GM21367 (cell line): Measurements from ENCODE around the gene SOCS3.

Experiments used
- ATAC-seq: cut with Tn5 transposase; IDR thresholded peaks from one replicate; pipeline ENCODE4 v1.9.1; 2021; ENCODE audit not compliant: unreplicated experiment

SOCS3 gene

DNA sequence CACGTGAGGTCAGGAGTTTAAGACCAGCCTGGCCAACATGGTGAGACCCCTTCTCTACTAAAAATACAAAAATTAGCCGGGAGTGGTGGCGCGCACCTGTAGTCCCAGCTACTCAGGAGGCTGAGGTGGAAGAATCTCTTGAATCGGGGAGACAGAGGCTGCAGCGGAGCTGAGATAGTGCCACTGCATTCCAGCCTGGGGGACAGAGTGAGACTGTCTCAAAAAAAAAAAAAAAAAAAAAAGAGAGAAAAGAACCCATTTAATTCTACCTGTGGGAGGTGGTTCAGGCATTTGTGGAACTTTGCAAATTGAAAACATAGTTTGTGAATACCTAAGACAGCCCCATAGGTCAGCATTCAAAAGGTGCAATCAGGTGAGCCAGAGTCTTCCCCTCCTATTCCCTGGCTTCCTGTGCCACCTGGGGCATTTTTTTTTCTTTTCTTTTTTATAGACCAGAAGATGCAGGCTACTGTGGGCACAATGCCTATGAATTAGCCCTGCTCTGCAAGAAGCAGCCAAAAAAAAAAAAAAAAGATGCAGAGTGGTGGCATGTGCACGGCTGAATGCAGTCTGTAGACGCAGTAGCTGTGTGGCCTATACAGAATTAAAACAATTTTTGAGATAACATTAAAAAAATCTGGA is 9.1 kb upstream of the SOCS3 start:
- ATAC-seq, result no peak

DNA sequence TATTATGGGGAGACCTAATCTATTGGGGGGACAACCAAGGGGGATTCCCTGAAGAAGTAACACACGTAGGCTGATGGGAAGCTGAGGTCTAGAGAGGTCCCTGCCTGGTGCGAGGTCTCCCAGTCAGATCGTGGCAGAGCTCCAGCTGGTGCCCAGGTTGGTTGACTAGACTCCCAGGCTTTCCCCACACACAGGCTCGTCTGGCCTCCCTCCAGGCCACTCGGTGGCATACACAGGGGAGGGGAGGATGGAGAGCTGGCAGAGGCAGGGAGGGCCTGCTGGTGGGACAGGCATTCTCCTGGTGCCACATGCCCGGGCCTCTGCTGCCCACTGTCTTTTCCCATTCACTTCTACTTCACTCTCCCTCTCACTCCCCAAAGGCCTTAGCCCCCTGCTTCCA is 8.5 kb upstream of the SOCS3 start:
- no peak for ATAC-seq

DNA sequence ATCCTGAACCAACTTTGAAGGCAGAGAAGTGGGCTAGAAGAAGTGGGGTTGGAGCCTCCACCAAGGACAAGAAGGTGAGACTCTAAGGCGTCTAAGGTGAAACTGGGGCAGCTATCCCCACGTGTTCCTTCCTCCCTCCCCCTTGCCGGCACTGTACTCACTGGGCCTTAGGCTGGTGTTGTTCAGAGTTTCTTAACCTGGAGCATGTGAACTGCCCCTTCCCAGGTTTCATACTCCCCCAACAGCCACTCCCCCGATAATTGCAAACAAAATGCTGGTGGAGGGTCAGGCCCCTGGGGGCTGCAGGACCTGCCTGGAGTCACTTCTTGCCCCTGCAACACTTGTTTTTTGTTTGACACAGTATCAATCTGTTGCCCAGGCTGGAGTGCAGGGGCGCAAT is 7.3 kb upstream of the SOCS3 start:
- no peak for ATAC-seq

DNA sequence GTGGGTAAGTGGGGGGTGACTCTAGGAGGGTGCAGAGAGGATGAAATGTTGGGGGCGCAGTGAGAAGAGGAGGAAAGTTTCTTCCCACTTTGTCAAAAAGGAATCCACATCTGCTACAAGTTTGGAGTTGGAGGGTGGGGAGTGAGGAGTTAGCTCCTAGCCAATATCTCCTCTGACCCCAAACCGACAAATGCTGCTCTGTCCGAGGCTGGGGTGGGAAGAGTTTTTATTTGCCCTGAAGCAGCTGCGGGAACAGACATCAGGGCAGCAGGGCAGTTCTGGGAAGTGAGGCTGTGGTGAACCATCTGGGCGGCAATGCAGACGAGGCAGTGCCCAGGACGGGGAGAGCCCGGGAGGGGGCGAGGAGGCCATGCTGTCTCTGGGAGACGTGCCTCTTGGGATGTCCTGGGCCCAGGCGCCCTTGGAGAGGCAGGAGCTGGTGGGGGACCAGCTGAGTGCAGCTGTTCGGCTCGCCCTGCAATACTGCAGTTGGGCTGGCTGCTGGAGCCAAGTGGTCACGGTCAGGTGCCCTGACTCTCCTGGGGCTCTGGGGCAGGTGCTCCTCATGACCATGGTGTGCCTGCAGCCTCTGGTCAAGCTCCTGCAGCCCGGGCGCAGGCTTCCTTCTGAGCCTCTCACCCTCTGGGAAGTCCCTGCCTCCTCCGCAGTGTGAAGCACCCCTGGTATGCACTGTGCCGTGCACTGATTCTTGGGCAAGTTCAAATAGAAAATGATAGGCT is 6.4 kb upstream of the SOCS3 start:
- ATAC-seq, result no peak

DNA sequence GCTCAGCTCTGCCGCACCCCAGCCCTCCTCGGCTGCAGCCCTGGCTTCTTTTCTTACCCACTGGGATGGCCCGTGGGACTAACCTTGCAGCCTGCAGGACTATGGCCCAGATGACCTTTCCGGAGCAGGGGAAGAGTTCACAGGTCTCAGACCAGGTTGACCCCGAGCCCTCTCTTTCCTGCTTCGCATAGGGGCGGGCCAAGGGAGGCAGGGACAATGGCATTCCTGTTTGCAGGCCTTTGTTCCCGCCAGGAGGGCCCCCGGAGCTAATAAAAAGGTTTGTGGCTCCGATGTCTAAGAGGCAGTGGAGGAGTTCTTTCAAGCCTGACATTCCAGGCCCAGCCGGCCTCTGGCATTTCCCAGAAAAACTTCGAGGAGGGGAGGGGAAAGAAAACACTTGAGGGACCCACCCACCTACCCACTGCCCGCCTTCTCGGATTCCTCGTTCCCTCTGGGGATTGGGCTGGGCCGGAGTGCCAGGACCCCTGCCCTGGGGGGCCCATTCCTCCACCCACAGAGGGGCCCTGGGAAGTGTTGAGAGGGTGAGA is 5.8 kb upstream of the SOCS3 start:
- no peak for ATAC-seq

DNA sequence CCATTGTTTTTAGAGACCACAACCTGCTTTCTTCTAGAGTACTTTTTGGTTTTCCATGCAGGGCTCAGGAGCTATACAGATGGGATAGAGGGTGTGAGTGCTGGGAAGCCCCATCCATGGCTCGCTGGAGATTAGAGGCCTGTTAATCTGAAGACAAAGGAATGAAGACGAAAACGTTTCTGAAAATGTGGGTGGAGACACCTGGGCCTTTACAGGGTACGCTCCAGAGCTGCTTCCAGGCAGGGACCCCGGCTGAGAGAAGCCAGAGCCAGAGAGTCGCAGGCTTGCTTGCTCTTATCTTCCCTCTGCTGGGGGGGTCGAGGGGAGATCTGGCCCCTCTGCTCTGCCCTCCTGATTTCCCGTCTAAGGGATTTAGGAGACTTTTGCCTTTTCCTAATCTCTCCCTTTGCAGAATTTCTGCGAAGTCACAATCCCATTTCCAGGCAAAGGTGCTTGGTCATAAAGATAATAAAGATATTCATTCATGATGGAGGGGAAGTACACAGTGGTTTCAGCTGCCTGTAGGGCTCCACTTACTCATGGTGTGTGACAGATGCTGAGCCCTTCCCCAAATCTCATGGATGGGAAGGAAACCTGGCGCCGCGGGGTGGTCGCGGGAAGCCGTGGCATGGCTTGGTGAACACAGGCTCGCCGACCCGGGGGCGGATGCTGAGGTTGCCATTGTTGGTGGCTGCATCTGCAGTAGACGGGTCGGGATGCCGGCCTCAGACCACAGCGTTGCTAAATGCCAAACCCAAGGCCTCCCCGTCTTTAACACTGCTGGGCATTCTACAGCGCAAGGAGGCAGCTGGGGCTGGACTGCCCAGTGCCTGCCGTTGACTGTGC is 4.8 kb upstream of the SOCS3 start:
- ATAC-seq, result no peak

DNA sequence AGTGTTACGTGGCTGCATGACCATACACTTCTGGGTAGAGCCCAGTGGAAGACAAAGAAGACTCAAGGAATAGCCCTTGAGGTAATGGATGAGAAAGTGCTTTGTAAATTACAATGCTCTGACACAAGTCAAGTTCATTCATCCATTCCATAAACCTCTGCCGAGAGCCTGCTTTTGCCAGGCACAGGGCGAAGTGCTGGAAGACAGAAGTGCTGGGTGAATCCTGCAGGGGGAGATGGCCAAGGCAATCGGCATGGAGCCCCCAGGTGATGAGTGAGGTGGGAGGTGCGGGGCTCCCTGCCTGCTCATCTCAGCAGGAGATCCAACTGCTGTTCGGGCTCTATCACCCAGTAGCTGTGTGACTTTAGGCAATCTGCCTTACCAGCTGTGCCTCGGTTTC is 2.8 kb upstream of the SOCS3 start:
- ATAC-seq, result no peak

DNA sequence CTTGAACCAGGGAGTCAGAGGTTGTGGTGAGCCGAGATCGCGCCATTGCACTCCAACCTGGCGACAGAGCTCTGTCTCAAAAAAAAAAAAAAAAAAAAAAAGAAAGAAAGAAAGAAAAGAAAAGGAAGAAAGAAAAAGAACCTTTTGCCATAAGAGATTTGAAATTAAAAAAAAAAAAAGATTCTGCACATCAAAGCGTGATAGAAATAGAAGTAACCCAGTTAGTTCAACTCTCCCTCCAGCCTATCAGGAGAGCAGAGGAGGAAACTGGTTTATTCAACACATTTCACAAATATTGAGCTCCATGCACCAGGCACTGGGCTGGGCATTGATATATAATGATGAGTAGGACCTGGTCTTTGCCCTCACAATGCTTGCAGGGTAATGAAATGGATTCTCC is 2.4 kb upstream of the SOCS3 start:
- ATAC-seq, result no peak

DNA sequence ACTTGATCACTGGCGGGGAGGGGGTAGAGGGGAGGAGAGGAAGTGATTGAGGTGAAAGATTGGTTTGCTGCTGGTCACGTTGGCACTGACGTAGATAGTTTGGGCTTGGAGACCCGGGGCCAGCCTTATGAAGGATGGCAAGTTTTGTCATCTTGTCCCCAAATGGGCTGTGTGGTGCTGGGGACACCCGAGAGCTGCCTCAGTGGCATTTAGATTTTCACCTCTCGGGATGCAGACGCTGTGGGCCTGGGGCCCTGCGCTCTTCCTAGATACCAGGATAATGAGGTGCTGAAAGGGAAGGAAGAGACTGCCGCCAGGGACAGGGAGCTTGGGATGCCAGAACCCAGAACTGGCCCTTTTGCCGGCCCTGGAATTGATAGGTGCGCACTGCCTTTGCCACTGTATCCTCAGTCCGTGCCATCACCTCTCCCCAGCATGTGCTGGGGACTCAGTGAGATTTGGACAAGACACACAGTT is 1.4 kb upstream of the SOCS3 start:
- no peak for ATAC-seq

DNA sequence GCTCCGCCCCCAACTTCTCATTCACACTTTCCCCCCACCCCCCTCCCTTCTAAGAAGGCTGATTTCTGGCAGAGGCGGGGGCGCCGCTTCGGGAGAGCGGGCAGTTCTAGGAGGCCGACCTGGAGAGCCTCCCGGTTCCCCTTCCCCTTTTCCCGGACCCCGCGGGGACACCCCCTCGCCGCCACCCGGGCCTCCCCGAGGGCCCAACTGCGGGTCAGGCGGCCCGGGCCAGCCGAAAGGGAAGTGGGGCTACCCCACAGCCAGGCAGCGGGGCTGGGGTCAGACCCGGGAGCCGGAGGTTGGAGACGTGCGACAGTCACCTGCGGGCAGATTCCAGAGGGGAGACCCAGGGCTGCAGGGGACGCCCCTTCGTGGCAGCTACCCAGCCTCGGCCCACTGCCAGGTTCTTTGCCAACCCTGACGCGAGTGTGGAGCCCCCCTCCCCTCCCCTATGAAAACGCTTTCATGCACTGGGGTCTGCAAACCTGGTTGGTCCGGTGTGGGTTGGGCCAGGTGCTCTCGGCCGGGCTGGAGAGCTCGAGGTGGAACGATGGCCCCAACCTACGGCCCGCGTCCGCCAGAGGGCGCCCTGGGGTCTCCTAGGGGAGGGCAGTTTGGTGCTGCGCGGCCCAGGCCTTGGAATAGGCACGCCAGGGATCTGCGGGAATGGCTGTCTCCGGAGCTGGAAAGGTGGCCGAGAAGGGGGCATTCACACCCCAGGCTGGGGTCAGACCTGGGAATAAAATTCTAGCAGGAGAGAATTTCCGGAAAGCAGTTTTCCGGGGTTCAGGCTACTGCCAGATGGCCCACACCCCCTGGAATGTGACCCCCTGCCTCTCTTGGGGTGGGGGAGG is 721 bp upstream of the SOCS3 start:
- ATAC-seq, result no peak

DNA sequence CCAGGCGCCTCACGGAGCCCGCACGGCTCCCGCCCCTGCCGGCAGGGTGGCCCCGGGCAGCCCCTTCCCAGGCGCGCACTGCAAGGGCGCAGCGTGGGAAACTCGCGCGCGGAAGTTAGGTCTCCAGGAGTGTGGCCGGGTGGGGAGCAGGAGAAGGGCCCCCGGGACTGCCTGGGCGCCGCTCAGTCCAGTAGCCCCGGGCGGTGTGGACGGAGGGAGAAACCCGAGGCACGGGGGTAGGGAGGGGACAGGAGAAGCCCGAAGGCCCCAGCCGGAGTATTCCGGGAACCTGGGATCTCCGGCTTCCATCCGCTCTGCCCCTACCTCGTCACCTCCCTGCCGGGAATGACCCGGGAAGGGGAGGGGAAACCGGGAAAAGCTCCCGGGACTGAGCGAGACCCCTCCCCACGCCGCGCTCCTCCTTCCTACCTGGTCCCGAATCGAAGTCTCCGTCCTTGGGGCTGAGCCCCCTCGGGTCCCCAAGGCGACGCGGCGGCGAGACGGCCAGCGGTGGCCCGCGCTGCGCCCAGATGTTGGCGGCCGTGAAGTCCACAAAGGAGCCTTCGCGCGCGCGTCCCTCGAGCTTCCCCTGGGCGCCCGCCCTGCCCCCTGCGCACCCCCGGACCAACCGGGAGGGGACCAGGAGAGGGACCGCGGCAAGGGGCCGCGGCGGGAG is 418 bp downstream of the SOCS3 start:
- ATAC-seq, result no peak

DNA sequence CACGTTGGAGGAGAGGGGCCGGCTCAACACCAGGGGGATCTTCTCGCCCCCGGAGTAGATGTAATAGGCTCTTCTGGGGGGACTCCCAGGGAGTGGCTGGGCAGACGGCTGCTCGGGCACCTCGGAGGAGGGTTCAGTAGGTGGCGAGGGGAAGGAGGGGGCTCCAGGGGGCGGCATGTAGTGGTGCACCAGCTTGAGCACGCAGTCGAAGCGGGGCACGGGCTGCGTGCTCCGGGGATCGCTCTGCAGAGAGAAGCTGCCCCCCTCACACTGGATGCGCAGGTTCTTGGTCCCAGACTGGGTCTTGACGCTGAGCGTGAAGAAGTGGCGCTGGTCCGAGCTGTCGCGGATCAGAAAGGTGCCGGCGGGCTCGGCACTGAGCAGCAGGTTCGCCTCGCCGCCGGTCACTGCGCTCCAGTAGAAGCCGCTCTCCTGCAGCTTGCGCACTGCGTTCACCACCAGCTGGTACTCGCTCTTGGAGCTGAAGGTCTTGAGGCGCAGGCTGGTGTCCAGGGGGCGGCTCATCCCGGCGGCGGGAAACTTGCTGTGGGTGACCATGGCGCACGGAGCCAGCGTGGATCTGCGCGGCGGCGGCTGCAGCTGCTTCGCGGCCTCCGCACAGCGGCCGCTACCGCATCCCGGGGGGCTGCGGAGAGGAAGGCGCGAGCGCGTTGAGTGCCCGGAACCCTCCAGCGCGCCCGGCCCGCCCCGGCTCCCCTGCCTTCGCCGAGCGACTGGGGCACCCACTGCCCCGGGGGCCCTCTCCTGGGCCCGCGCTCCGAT is 1.1 kb downstream of the SOCS3 start:
- no peak for ATAC-seq

DNA sequence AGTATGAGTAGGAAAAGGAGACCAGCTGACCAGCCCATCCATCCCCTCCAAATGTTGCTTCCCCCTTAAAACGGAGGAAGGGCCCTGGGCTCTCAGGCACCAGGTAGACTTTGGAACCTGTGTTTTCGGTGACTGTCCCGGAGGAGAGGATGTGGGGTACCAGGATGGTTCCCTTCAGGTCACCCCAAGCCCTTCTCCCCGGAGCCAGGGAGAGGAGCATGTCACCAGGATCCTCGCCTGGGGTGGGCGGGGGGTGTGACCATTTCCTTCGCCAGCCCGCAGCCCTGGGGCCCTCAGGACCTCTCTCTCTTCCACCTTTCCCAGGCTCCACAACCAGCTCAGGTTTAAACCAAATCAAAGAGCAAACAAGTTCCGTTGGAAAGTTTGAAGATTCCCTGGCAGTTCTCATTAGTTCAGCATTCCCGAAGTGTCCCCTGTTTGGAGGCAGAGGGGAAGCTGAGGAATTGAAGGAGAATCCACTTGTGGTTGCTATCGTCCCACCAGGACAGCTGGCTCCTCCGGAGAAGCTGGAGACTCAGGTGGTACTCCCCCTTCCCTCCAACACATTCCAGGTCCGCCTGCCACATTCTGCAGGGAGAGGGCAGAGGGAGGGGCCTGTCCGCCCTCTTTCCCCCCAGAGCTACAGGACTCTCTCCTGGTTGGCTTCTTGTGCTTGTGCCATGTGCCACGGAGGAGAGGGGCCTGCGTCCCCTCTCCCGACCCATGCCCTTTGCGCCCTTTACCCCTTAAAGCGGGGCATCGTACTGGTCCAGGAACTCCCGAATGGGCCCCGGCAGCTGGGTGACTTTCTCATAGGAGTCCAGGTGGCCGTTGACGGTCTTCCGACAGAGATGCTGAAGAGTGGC is 2.0 kb downstream of the SOCS3 start:
- no peak for ATAC-seq

DNA sequence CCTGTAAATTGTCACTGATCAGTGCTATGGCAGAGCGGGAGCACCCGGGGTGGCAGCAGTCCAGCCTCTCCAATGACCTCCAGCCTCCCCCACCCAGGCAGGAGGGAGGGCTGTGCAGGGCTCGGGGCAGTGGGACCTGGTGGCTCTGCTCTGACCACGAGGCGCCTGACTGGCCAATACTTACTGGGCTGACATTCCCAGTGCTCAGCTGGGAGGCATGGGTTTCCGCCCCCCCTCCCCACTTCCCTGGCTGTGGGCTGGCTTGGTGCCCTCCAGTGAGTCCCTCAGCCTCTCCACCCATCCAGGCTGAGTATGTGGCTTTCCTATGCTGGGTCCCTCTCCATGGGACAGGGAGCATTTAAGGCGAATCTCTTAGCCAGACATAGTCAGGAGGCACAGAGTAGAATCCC is 2.7 kb downstream of the SOCS3 start:
- no peak for ATAC-seq

DNA sequence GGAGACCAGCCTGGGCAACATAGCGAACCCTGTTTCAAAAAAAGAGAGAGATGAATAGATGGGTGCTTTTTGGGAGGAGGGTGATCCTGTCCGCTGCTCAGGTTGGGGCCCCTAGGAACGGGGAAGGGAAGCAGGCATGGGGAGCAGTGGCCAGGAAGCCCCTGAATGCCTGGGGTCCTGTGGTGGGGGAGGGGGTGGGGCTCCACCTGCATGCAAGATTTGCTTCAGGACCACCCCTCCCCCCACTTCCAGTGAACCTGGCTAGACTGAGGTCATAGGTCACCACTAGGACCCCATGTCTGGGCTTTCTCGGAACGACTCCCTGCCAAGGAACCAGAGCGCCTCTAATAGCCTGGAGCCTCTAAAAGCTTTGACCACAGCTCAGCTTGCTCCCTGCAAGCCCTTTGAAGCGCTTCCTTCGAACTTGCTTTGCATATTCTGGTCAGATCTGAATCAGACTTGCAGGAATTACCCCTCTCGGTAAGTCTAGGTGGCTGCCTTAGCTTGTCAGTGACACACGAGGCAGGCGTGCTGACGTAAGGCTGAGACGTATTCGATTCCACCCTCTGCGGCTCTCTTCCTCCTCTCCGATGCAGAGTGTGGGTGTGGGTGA is 3.7 kb downstream of the SOCS3 start:
- peak; percentile 52 for ATAC-seq

DNA sequence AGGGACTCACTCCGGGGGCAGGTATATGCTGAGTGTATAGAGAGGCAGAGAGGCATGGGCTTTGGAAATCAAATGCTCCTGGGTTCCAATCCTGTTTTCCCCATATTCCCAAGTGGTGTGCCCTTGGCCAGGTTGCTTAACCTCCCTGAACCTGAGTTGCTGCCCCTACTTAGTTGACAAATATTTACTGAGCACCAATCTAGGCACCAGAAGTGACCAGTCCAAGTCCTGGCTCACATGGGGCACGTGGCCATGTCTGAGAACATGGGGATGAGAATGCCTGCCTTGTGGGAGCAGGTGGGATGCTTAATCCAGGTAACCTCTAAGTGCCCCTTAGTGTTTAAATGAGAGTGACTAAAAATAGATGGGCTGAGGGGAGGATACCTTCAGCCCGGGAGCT is 4.2 kb downstream of the SOCS3 start:
- no peak for ATAC-seq

DNA sequence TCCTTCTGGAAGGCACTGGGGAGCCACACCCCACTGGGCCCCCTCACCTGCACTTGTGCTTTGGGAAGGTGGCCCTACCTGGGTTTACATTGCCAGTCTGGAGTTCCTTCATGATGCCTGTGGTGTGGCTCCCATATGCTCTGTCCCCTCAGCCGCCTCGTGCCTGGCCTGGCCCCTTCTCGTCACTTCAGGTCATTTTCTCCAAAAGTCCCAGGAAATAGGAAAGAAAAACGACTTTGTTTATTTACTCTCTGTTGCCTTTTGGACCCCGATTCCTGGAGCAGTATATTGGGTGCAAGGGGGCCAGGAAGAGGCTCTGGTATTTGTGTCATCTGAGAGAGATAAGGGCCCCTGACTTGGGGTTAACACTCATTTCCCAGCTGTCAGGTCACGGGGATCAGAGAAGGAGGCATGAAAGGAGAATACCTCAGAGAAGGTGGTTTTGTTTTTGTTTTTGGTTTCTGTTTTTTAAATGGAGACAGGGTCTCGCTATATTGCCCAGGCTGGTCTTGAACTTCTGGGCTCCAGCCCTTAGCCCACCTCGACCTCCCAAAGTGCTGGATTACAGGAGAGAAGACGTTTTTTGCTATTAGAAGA is 4.7 kb downstream of the SOCS3 start:
- ATAC-seq, result no peak

DNA sequence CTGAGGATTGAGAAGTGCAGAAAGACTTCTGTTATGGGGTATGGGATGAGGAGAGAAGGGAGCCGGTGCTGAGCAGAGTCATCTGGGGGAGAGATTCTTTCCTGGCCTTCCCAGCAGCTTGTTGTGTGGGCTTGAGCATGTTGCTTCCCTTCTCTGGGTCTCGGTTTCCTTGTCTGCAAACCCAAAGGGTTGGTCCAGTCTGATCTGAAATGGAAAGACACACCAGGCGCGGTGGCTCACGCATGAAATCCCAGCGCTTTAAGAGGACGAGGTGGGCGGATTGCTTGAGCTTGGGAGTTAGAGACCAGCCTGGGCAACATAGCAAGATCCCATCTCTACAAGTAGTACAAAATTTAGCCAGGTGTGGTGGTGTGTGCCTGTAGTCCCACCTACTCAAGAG is 6.0 kb downstream of the SOCS3 start:
- ATAC-seq, result no peak
